Gastroesophageal sphincter (tissue), 4 donors: ENCODE measurements around the gene REV1. TPM values are rescaled to one million over a fixed set of nuclear protein-coding genes. Genes with fewer than 3 reads are reported as not detected.

Source experiments
- ATAC-seq: fragments of 150-250 bp; one replicate; pipeline ENCODE4 v1.9.1; 2016; ENCODE audit warnings: mild to moderate bottlenecking, moderate library complexity
- H3K27ac ChIP-seq, 4 donors: fragments of 200-600 bp; sonication (generic) in 3 of 4; 1 replicate in 3 of 4; 2 replicates in 1 of 4; pipeline ENCODE4 v1.5.1; 2016 to 2019
- H3K27me3 ChIP-seq: fragments of 200-600 bp; sonication (generic); one replicate; pipeline ENCODE4 v1.5.1; 2019
- H3K36me3 ChIP-seq, 2 donors: fragments of 200-600 bp; sonication (generic); one replicate each; pipeline ENCODE4 v1.5.1; 2019; ENCODE audit warnings: control low read depth in 1 of 2
- H3K4me1 ChIP-seq, 3 donors: fragments of 200-600 bp; sonication (generic); 1 replicate in 2 of 3; 2 replicates in 1 of 3; pipeline ENCODE4 v1.5.1; 2016 to 2019; ENCODE audit warnings: control low read depth in 2 of 3
- H3K4me3 ChIP-seq, 2 donors: fragments of 200-600 bp; sonication (generic); one replicate each; pipeline ENCODE4 v1.5.1; 2019; ENCODE audit warnings: mild to moderate bottlenecking in 1 of 2, moderate library complexity in 1 of 2
- H3K9me3 ChIP-seq, 3 donors: fragments of 200-600 bp; sonication (generic); one replicate each; pipeline ENCODE4 v1.5.1; 2017 to 2019; ENCODE audit warnings: control low read depth in 2 of 3
- CTCF ChIP-seq, 4 experiments: fragments of 200-600 bp in 2 of 4; fragments of 450-650 bp in 2 of 4; sonication (generic) in 1 of 4; IDR thresholded peaks; one replicate each; pipeline ENCODE4 v1.5.1; 2017 to 2019; ENCODE audit warnings: antibody characterized with exemption in 4 of 4, mild to moderate bottlenecking in 2 of 4, moderate library complexity in 2 of 4
- EP300 ChIP-seq: sonication (generic); formaldehyde crosslinking; IDR thresholded peaks from one replicate; pipeline ENCODE4 v1.6.1; 2017; ENCODE audit warnings: antibody characterized with exemption, mild to moderate bottlenecking
- POLR2A ChIP-seq, 2 donors: fragments of 450-650 bp; IDR thresholded peaks; one replicate each; pipeline ENCODE4 v1.6.1; 2017; ENCODE audit warnings: antibody characterized with exemption in 2 of 2, mild to moderate bottlenecking in 2 of 2, moderate library complexity in 1 of 2
- POLR2AphosphoS5 ChIP-seq: sonication (generic); formaldehyde crosslinking; IDR thresholded peaks from one replicate; pipeline ENCODE4 v1.6.1; 2017; ENCODE audit warnings: antibody characterized with exemption
- WGBS, 2 donors: methylation state at CpG; one replicate each; pipeline ENCODE4 v1.1.5; 2018; ENCODE audit warnings: low coverage in 1 of 2; 5-methylcytosine and 5-hydroxymethylcytosine counted together
- total RNA-seq, 4 donors: library from RNA; depleted of rRNA; stranded (reverse); fragments of >200 nt; gene quantifications; one replicate each; pipeline ENCODE4 v1.1.0, GENCODE V29; 2016

REV1 gene
- total RNA-seq, 4 donors from 2014 or later, result 25.9 to 61.5 (median 47.3) TPM

GRCh38 chr2:99458529-99458928 is 31.3 kb downstream of the REV1 start:
- 89 to 91% methylated on average over 1 to 2 of the region's 2 CpGs for WGBS, 2 donors
- ATAC-seq, result no peak

GRCh38 chr2:99451686-99452085 is 38.1 kb downstream of the REV1 start:
- Histone ChIP-seq H3K4me1 (peaks cover 0 to 38% (median 5%) of the 10 kb centered on the region in 3 donors), H3K27me3 (no peaks in the 10 kb centered on the region), H3K9me3 (no peaks in the 10 kb centered on the region), H3K36me3 (peaks cover 0 to 61% of the 10 kb centered on the region in 2 donors), H3K27ac (peak overlapping the region in 2 of 4 donors; percentile 34 to 49), H3K4me3 (no peak overlapping the region)
- TF ChIP-seq EP300, result no peak
- TF ChIP-seq POLR2A (IDR thresholded peaks at IDR 0.05), result no peak
- no peak for TF ChIP-seq POLR2AphosphoS5
- TF ChIP-seq CTCF (IDR thresholded peaks at IDR 0.05), result no peak
- 46 to 51% methylated on average over 4 of the region's 4 CpGs for WGBS, 2 donors
- ATAC-seq, result no peak

More at GRCh38 chr2:99458529-99458928, 31.3 kb downstream of the REV1 start:
- H3K36me3 ChIP-seq, result peaks cover 0 to 83% of the 10 kb centered on the region in 2 donors
- no peak overlapping the region for H3K27ac ChIP-seq
- TF ChIP-seq EP300, result no peak
- TF ChIP-seq POLR2AphosphoS5, result no peak
- no peak for TF ChIP-seq POLR2A (IDR thresholded peaks at IDR 0.05)
- no peak for TF ChIP-seq CTCF (IDR thresholded peaks at IDR 0.05)
- H3K9me3 ChIP-seq, result no peaks in the 10 kb centered on the region
- H3K27me3 ChIP-seq, result no peaks in the 10 kb centered on the region
- H3K4me3 ChIP-seq, result no peak overlapping the region
- no peaks in the 10 kb centered on the region for H3K4me1 ChIP-seq

- Histone ChIP-seq H3K27me3 (no peaks in the 10 kb centered on the region), H3K36me3 (peaks cover 0 to 57% of the 10 kb centered on the region in 2 donors), H3K4me3 (no peak overlapping the region), H3K4me1 (peaks cover 0 to 38% (median 5%) of the 10 kb centered on the region in 3 donors), H3K9me3 (no peaks in the 10 kb centered on the region), H3K27ac (peak overlapping the region in 2 of 4 donors; percentile 34 to 49)
- no peak for ATAC-seq
- WGBS, 2 donors, result 31 to 38% methylated on average over 4 of the region's 4 CpGs
- TF ChIP-seq EP300, result no peak
- TF ChIP-seq CTCF (IDR thresholded peaks at IDR 0.05), result no peak
- no peak for TF ChIP-seq POLR2A (IDR thresholded peaks at IDR 0.05)
- no peak for TF ChIP-seq POLR2AphosphoS5
Measured at GRCh38 chr2:99451280-99451679, 38.5 kb downstream of the REV1 start.

GRCh38 chr2:99450199-99450598 is 39.6 kb downstream of the REV1 start:
- no peak overlapping the region for H3K4me3 ChIP-seq
- TF ChIP-seq CTCF (IDR thresholded peaks at IDR 0.05), result no peak
- TF ChIP-seq EP300, result no peak
- TF ChIP-seq POLR2AphosphoS5, result no peak
- TF ChIP-seq POLR2A (IDR thresholded peaks at IDR 0.05), result no peak
- H3K27me3 ChIP-seq, result no peaks in the 10 kb centered on the region
- H3K36me3 ChIP-seq, result peaks cover 0 to 46% of the 10 kb centered on the region in 2 donors
- no peak overlapping the region for H3K27ac ChIP-seq
- no peaks in the 10 kb centered on the region for H3K9me3 ChIP-seq
- no peak for ATAC-seq
- peaks cover 0 to 40% (median 5%) of the 10 kb centered on the region in 3 donors for H3K4me1 ChIP-seq
- 25 to 50% methylated on average over 1 of the region's 1 CpG for WGBS, 2 donors

GRCh38 chr2:99448556-99448955 is 41.3 kb downstream of the REV1 start:
- 54 to 55% methylated on average over 2 of the region's 2 CpGs for WGBS, 2 donors
- Histone ChIP-seq H3K36me3 (peaks cover 0 to 34% of the 10 kb centered on the region in 2 donors), H3K27ac (no peak overlapping the region), H3K9me3 (no peaks in the 10 kb centered on the region), H3K4me3 (no peak overlapping the region), H3K4me1 (peaks cover 0 to 51% (median 5%) of the 10 kb centered on the region in 3 donors), H3K27me3 (no peaks in the 10 kb centered on the region)
- peak; percentile 58 for TF ChIP-seq POLR2AphosphoS5
- TF ChIP-seq CTCF (IDR thresholded peaks at IDR 0.05), result no peak
- TF ChIP-seq EP300, result no peak
- TF ChIP-seq POLR2A (IDR thresholded peaks at IDR 0.05), result no peak
- ATAC-seq, result no peak
